Hepatocyte (in vitro differentiated cells): ENCODE results near the gene ALDOB.

Experiments used
- CTCF ChIP-seq: fragments of 200-600 bp; sonication (generic); IDR thresholded peaks from 2 replicates; pipeline ENCODE4 v1.5.1; 2016; ENCODE audit warnings: antibody characterized with exemption, mild to moderate bottlenecking; ENCODE audit not compliant: poor library complexity
- EZH2 ChIP-seq: fragments of 200-600 bp; sonication (generic); IDR thresholded peaks from 2 replicates; pipeline ENCODE4 v1.6.1; 2016; ENCODE audit warnings: antibody characterized with exemption, mild to moderate bottlenecking, borderline replicate concordance

- TF ChIP-seq CTCF (no peak), EZH2 (no peak)
These were observed 37.9 kb downstream of the ALDOB start for GRCh38 chr9:101397746-101398067.
